ENCODE results near the gene TINCR. TPM values are rescaled to one million over a fixed set of nuclear protein-coding genes. Genes with fewer than 3 reads are reported as not detected.
"Not testable (repeated sequence)": the region's sequence is repeated elsewhere in the genome, so short reads cannot be mapped to it uniquely, and the experiment has no call there.

Gene TINCR
- total RNA-seq, 1 donor from 2014 or later: 0.33 TPM

DNA sequence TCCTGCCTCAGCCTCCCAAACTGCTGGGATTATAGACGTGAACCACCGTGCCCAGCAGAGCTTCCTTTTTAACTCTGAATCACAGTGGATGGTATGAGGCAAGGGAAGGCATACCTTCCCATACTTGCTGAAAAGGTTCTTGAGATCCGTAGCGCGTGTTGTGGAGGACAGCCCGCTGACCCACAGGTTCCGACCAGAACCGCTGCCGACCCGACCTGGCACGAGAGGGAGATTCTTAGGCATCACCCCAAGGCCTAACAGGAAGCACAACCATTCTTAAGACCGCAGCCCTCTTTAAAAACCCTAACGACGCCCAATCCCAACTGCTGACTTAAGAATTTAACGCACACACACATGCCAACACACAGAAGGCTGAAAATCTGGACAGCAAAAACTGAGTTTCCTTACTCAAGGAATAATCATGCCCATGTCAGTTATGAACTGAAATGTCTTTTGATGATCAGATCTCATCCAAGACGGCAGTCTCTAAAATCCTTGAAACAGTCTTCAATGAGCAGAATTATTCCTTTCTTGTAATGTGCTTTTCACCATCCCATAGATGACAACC lies 42.2 kb upstream of the TINCR start:
- H3K27me3 Mint-ChIP-seq (ENCODE audit: unreplicated experiment): peaks cover 3% of the 10 kb centered on the region
- peaks cover 59% of the 10 kb centered on the region for H3K36me3 Mint-ChIP-seq (ENCODE audit: low read depth, unreplicated experiment)

DNA sequence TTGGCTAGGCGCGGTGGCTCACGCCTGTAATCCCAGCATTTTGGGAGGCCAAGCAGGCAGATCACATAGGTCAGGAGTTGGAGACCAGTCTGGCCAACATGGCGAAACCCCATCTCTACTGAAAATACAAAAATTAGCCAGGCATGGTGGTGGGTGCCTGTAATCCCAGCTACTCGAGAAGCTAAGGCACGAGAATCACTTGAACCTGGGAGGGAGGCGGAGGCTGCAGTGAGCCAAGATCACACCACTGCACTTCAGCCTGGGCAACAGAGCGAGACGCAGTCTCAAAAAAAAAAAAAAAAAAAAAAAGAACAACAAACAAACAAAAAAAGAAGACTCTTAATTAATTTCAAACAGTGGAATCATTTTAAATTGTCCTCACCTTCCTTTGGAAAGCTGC lies 41.0 kb upstream of the TINCR start:
- not testable (repeated sequence) for H3K27ac Mint-ChIP-seq (ENCODE audit: unreplicated experiment); H3K9me3 Mint-ChIP-seq (ENCODE audit: unreplicated experiment); H3K4me3 Mint-ChIP-seq (ENCODE audit: unreplicated experiment); DNase-seq (ENCODE audit: low spot score); H3K27me3 Mint-ChIP-seq (ENCODE audit: unreplicated experiment); H3K4me1 Mint-ChIP-seq (ENCODE audit: unreplicated experiment)
- peaks cover 60% of the 10 kb centered on the region for H3K36me3 Mint-ChIP-seq (ENCODE audit: low read depth, unreplicated experiment)

More for the DNA sequence above, 42.2 kb upstream of the TINCR start:
- Mint-ChIP-seq H3K4me3 (ENCODE audit: unreplicated experiment) (peak overlapping the region; percentile 60), H3K9me3 (ENCODE audit: unreplicated experiment) (no peaks in the 10 kb centered on the region), H3K4me1 (ENCODE audit: unreplicated experiment) (no peaks in the 10 kb centered on the region), H3K27ac (ENCODE audit: unreplicated experiment) (peak overlapping the region; percentile 49)
- TF ChIP-seq, protein P1, sequence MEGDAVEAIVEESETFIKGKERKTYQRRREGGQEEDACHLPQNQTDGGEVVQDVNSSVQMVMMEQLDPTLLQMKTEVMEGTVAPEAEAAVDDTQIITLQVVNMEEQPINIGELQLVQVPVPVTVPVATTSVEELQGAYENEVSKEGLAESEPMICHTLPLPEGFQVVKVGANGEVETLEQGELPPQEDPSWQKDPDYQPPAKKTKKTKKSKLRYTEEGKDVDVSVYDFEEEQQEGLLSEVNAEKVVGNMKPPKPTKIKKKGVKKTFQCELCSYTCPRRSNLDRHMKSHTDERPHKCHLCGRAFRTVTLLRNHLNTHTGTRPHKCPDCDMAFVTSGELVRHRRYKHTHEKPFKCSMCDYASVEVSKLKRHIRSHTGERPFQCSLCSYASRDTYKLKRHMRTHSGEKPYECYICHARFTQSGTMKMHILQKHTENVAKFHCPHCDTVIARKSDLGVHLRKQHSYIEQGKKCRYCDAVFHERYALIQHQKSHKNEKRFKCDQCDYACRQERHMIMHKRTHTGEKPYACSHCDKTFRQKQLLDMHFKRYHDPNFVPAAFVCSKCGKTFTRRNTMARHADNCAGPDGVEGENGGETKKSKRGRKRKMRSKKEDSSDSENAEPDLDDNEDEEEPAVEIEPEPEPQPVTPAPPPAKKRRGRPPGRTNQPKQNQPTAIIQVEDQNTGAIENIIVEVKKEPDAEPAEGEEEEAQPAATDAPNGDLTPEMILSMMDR (IDR thresholded peaks at IDR 0.05; ENCODE audit: unreplicated experiment): no peak
- no peak for DNase-seq (ENCODE audit: low spot score)

- Mint-ChIP-seq H3K36me3 (ENCODE audit: low read depth, unreplicated experiment) (peaks cover 64% of the 10 kb centered on the region), H3K27me3 (ENCODE audit: unreplicated experiment) (no peaks in the 10 kb centered on the region), H3K4me1 (ENCODE audit: unreplicated experiment) (no peaks in the 10 kb centered on the region), H3K27ac (ENCODE audit: unreplicated experiment) (no peak overlapping the region), H3K9me3 (ENCODE audit: unreplicated experiment) (no peaks in the 10 kb centered on the region), H3K4me3 (ENCODE audit: unreplicated experiment) (no peak overlapping the region)
- TF ChIP-seq, protein P1 (IDR thresholded peaks at IDR 0.05; ENCODE audit: unreplicated experiment): no peak
- no peak for DNase-seq (ENCODE audit: low spot score)
These were observed 40.5 kb upstream of the TINCR start for GRCh38 chr19:5608291-5608690.

GRCh38 chr19:5607318-5608275 lies 39.8 kb upstream of the TINCR start:
- DNase-seq (ENCODE audit: low spot score): no peak
- peak overlapping the region; percentile 24 for H3K4me3 Mint-ChIP-seq (ENCODE audit: unreplicated experiment)
- no peak overlapping the region for H3K27ac Mint-ChIP-seq (ENCODE audit: unreplicated experiment)
- no peaks in the 10 kb centered on the region for H3K27me3 Mint-ChIP-seq (ENCODE audit: unreplicated experiment)
- no peaks in the 10 kb centered on the region for H3K4me1 Mint-ChIP-seq (ENCODE audit: unreplicated experiment)
- no peaks in the 10 kb centered on the region for H3K9me3 Mint-ChIP-seq (ENCODE audit: unreplicated experiment)
- TF ChIP-seq, protein P1 (IDR thresholded peaks at IDR 0.05; ENCODE audit: unreplicated experiment): no peak
- peaks cover 60% of the 10 kb centered on the region for H3K36me3 Mint-ChIP-seq (ENCODE audit: low read depth, unreplicated experiment)

DNA sequence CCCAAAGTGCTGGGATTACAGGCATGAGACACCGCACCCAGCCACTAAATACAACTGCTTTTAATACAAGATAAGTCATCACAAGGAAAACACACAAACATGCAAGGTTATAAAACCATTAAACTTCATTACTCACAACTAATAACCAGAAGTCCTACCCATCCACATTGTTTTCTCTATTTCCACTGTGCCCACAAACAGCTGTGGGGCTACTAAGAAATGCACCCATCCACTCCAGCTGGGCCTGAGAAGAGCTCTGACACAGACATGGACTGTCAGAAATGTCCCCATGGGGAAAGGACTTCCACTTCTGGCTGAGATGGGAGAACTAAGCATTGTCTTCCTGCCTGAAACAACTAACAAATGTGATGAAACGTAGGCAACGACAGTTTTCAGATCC lies 37.6 kb upstream of the TINCR start:
- peaks cover 56% of the 10 kb centered on the region for H3K36me3 Mint-ChIP-seq (ENCODE audit: low read depth, unreplicated experiment)
- no peaks in the 10 kb centered on the region for H3K27me3 Mint-ChIP-seq (ENCODE audit: unreplicated experiment)
- TF ChIP-seq, protein P1 (IDR thresholded peaks at IDR 0.05; ENCODE audit: unreplicated experiment): no peak
- no peak overlapping the region for H3K4me3 Mint-ChIP-seq (ENCODE audit: unreplicated experiment)
- H3K9me3 Mint-ChIP-seq (ENCODE audit: unreplicated experiment): no peaks in the 10 kb centered on the region
- no peaks in the 10 kb centered on the region for H3K4me1 Mint-ChIP-seq (ENCODE audit: unreplicated experiment)
- no peak overlapping the region for H3K27ac Mint-ChIP-seq (ENCODE audit: unreplicated experiment)
- no peak for DNase-seq (ENCODE audit: low spot score)
